Measurements from ENCODE around the gene EHD2.

DNA sequence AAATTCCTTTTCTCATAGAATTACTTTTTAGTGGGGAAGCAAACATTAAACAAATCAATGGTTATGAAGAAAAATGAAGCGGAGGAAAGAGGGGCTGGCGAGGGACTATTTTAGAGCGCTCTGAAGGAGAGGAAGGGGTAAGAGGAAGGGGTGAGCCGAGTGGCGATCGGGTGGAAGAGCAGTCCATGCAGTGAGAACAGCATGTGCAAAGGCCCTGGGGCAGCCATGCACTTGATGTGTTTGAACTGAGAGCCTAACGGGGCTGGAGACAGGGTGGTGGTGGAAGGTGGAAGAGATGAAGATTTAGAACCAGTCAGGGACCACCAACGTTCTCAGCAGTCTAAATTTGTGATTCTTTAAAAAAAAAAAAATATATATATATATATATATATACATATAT is 17.7 kb downstream of the EHD2 start:
- TF ChIP-seq POLR2A (IDR thresholded peaks at IDR 0.05) (no peak), CTCF (IDR thresholded peaks at IDR 0.05) (no peak)
